LNCaP clone FGC (cell line): ENCODE results near the gene UBAC2.

Source experiments
- DNase-seq: peaks from one replicate; pipeline ENCODE4 v3.0.0-alpha.2; 2011; ENCODE audit warnings: low read depth
- H3K4me3 ChIP-seq: 2 replicates; pipeline ENCODE4 v1.5.1; 2011; ENCODE audit warnings: mild to moderate bottlenecking, low read depth, low read length, control low read depth
- CTCF ChIP-seq: IDR thresholded peaks from 2 replicates; pipeline ENCODE4 v1.5.1; 2012; ENCODE audit warnings: mild to moderate bottlenecking; ENCODE audit not compliant: control insufficient read depth, insufficient read depth; ENCODE audit errors: extremely low read depth

The UBAC2 gene

GRCh38 chr13:99307648-99308339, 107.1 kb downstream of the UBAC2 start:
- no peak for DNase-seq
- no peak for TF ChIP-seq CTCF
- no peak overlapping the region for H3K4me3 ChIP-seq

DNA sequence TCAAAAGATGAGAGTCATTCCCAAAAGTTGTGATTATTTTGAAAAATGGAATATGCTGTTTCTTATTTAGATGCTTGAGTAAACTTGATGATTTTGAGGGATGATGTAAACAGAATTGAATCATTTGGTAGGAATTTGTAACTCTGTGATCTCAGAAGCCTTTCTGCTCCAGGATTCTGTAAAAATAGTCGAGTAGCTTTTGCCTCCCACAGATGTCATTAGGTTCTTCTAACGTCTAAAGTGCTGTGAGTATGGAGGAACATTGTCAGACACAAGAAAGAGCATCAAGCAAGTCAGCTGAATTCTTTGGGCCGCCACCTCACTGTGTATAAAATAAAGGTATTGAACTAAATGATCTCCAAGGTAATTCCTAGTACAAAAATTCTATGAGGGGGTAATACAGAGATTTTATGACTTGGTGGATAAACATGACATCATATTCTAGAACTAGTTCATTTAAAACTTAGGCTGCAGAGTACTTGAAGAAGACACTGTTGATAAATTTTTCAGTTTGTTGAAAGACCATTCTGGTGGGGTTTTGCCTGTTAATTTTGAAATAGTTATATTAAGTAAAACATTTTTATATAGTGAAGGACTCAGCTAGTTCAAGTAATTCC, 107.9 kb downstream of the UBAC2 start:
- no peak for TF ChIP-seq CTCF
- no peak for DNase-seq
- no peak overlapping the region for H3K4me3 ChIP-seq

DNA sequence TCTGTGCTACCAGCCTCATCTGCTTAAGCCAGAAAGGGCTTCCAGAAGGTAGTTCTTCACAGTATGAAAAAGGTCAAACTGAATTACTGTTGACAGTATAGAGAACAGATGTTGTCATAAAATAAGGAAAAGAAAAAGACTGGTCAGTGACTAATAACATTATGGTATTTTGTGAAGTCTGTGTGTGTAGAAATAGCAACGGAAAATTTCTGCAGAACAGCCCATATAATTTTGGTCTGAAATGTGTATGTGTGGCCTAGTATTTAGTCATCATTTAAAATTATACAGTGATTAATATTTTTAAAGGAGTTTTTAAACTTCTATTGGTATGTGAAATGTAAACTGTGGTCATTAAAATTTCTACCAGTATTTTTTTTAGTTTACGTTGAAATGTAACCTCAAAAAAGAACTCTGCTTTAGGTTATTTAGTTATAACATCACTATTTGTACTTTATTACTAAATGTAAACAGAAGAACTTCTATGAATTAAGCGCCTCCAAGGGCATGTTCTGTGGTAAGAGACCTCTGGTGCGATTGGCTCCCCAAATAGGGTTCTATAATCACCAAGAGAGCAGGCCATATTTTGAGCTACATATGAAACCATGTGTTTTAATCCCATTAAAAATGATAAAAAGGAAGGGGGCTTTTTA, 109.9 kb downstream of the UBAC2 start:
- no peak for DNase-seq
- no peak for TF ChIP-seq CTCF
- no peak overlapping the region for H3K4me3 ChIP-seq

DNA sequence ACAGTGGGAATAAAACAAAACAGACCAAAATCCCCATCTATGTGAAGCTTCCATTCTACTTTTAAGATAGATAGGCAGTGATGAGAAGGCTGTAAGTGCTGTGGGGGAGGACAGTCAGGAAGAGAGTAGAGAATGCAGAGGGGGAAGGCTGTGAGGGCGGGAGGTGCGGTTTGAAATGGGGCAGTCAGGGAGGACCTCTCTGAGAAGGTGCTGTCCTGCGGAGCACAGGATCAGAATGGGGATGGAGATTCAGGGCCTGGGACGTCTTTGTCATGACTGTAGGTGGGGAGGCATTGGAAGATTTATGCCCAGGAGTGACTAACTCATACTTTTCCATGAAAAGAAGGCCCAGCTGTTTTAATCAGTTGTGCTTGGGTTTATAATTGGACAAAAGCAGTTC, 110.5 kb downstream of the UBAC2 start:
- H3K4me3 ChIP-seq: no peak overlapping the region
- no peak for DNase-seq

GRCh38 chr13:99311748-99312492, 111.3 kb downstream of the UBAC2 start:
- no peak for DNase-seq
- TF ChIP-seq CTCF: no peak
- H3K4me3 ChIP-seq: no peak overlapping the region

More for the DNA sequence above, 110.5 kb downstream of the UBAC2 start:
- TF ChIP-seq CTCF: no peak

- TF ChIP-seq CTCF: no peak
- no peak overlapping the region for H3K4me3 ChIP-seq
- no peak for DNase-seq
Observed at GRCh38 chr13:99312493-99312883, 111.8 kb downstream of the UBAC2 start.
